ENCODE measurements around the gene FDXR. TPM values are rescaled to one million over a fixed set of nuclear protein-coding genes. Genes with fewer than 3 reads are reported as not detected.
A peak's percentile ranks its signal among the peaks of the same experiment; 100 is the strongest.
"Not testable (repeated sequence)": the region's sequence is repeated elsewhere in the genome, so short reads cannot be mapped to it uniquely, and the experiment has no call there.

The FDXR gene, protein sequence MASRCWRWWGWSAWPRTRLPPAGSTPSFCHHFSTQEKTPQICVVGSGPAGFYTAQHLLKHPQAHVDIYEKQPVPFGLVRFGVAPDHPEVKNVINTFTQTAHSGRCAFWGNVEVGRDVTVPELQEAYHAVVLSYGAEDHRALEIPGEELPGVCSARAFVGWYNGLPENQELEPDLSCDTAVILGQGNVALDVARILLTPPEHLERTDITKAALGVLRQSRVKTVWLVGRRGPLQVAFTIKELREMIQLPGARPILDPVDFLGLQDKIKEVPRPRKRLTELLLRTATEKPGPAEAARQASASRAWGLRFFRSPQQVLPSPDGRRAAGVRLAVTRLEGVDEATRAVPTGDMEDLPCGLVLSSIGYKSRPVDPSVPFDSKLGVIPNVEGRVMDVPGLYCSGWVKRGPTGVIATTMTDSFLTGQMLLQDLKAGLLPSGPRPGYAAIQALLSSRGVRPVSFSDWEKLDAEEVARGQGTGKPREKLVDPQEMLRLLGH
- total RNA-seq (ENCODE audit: insufficient read depth, low replicate concordance): 1.7 TPM

DNA sequence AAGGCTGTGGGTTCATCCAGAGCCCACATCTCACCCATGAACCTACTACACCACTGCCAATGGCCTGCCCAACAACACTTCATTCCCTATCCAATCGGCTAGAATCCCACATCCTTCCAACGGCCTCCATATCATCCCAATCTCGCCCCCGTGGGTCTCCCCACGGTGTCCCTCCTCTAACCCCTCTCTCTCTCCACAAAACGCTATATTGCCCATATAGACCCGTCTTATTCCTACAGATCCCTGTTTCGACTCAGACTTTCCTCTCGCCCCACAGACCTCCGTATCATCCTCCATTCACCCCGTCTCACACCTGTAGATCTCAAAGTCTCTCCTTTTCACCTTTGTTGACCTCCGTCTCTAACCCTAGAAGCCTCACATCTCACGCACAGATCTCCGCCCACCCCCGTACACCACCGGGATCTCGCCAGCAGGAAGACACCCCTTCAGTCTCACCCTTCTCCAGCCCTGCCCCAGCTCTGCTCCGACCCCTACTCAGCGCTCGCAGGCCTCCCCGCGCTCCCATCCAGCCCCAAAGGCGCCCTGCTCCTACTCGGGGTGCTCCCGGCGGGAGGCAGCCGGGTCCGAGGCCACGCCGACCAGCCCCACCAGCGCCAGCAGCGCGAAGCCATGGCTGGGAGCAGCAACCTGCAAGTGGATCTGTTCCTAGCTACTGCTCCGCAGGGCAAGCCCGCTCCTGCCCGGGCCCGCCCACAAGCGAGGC, at the start of gene FDXR:
TSS of gene FDXR (minus strand) at position 682 of the 724 bp plus-strand sequence. CDS start at position 632, 50 bp downstream.
- no peak for DNase-seq (ENCODE audit: low spot score)

GRCh38 chr17:74922172-74922571, 49.4 kb upstream of the FDXR start:
- DNase-seq (ENCODE audit: low spot score): no peak

- DNase-seq (ENCODE audit: low spot score): no peak
Measured at GRCh38 chr17:74921769-74922168, 49.0 kb upstream of the FDXR start.

DNA sequence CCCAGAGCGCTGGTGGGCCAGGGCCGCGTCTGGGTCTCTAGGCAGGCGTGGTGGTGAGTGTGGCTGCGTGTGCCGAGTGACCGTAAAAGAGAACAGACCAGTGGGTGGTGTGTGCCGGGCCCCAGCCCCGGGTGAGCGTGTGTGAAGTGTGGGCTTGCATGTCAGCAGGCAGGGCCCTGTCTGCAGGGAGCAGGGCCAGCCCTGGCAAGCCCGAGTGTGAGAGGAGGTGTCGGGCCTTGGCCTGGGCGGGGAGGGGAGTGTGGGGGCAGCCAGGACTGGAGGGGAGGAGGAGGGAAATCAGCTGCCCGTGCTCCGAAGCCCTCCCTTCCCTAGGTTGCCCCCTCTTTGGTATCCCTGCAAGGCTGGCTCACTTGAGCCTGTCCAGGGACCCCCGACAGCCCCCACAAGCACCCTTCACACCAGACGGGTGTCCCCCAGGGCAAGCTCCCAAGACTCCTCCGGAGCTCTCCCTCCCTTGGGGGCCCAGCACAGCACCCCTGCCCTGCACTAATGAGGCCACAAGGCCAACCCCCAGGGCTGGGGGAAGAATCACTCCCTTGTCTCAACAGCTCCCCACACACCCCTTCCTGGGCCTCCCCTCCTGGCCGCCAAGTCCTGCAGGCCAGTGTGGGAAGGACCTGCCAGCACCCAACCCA, 48.4 kb upstream of the FDXR start:
- peak; percentile 37 for DNase-seq (ENCODE audit: low spot score)

- no peak for DNase-seq (ENCODE audit: low spot score)
Measured at GRCh38 chr17:74920642-74921025, 47.8 kb upstream of the FDXR start.

- no peak for DNase-seq (ENCODE audit: low spot score)
Measured at GRCh38 chr17:74920306-74920620, 47.5 kb upstream of the FDXR start.

GRCh38 chr17:74919440-74920305, 46.9 kb upstream of the FDXR start:
- DNase-seq (ENCODE audit: low spot score): no peak

GRCh38 chr17:74918906-74919305, 46.1 kb upstream of the FDXR start:
- DNase-seq (ENCODE audit: low spot score): no peak

DNA sequence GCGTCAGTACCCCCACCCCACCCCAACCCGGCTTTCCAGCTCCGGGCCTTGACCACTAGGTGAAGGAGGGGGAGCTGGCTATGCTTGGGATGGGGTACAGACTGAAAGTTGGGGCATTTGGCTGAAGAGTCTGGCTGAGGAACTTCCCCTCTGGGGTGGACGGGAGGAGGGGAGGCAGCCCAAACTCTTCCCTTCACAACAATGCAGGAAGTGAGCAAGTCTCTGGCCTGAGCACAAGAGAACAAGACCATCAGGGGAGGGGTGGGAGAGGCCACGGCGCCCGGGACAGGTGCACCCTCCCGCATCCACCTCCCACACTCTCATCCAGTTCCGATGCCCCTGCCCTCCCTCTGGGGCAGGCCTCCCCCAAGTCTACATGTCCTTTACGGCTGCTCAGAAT, 44.6 kb upstream of the FDXR start:
- no peak for DNase-seq (ENCODE audit: low spot score)

DNA sequence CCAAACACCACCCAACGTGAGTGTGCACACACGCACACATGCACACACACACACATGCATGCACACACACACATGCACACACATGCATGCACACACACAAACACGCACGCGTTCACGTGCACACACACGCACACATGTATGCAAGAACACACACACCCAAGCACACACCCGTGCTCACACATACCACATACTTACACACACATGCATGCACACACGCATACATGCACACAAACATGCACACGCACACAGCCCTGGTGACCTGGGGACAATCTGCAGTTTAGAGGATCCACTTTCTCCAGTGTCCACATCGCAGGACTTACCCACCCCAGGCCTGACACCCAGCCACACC, 44.0 kb upstream of the FDXR start:
- no peak for DNase-seq (ENCODE audit: low spot score)

DNA sequence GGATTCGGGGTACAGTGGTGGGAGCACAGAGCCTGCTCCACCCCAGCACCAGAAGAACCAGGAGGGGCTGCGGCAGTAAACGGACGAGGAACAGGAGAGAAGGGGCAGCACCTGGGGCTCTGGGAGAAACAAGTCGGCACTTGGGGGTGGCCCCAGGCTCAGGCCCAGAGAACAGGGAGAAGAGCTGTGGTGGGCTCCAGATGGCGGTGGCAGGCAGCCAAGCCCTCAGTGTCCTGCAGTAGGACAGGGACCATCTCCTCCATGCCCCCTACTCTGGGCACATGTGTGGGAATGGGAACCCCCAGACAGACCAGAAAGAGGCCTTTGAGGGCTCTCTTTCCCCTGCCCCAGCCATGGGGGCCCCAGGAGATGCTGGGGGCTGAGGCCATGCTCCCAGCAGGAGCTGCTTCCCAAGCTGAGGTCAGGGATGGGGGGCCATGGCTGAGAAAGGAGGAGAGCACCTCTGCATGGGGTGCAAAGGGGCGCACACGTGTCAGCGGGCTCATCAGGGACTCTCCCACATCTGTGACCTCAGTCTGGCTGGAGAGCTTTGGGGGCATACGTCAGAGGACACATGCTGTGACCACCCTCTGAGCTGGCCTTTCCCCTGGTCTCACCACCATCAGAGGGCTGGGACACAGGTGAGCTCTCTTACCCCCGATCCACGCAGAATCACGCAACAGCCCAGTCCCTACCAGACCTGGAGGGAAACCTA, 43.5 kb upstream of the FDXR start:
- DNase-seq (ENCODE audit: low spot score): no peak

GRCh38 chr17:74911423-74911822, 38.6 kb upstream of the FDXR start:
- not testable (repeated sequence) for DNase-seq (ENCODE audit: low spot score)

GRCh38 chr17:74909097-74909496, 36.3 kb upstream of the FDXR start:
- DNase-seq (ENCODE audit: low spot score): not testable (repeated sequence)

DNA sequence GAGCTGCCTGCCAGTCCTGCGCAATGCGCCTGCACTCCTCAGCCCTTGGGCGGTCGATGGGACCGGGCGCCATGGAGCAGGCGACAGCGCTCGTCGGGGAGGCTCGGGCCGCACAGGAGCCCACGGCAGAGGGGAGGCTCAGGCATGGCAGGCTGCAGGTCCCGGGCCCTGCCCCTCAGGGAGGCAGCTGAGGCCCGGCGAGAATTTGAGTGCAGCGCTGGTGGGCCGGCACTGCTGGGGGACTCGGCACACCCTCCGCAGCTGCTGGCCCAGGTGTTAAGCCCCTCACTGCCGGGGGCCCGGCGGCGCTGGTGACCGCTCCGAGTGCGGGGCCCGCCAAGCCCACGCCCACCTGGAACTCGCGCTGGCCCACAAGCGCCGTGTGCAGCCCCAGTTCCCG, 34.2 kb upstream of the FDXR start:
- DNase-seq (ENCODE audit: low spot score): no peak

DNA sequence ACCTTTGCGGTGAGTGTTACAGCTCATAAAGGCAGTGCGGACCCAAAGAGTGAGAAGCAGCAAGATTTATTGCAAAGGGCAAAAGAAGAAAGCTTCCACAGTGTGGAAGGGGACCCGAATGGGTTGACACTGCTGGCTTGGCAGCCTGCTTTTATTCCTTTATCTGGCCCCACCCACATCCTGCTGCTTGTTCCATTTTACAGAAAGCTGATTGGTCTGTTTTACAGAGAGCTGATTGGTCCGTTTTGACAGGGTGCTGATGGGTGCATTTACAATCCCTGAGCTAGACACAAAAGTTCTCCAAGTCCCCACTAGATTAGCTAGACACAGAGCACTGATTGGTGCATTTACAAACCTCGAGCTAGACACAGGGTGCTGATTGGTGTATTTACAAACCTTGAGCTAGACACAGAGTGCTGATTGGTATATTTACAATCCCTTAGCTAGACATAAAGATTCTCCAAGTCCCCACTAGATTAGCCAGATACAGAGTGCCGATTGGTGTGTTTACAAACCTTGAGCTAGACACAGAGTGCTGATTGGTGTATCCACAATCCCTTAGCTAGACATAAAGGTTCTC, 33.5 kb upstream of the FDXR start:
- not testable (repeated sequence) for DNase-seq (ENCODE audit: low spot score)

DNA sequence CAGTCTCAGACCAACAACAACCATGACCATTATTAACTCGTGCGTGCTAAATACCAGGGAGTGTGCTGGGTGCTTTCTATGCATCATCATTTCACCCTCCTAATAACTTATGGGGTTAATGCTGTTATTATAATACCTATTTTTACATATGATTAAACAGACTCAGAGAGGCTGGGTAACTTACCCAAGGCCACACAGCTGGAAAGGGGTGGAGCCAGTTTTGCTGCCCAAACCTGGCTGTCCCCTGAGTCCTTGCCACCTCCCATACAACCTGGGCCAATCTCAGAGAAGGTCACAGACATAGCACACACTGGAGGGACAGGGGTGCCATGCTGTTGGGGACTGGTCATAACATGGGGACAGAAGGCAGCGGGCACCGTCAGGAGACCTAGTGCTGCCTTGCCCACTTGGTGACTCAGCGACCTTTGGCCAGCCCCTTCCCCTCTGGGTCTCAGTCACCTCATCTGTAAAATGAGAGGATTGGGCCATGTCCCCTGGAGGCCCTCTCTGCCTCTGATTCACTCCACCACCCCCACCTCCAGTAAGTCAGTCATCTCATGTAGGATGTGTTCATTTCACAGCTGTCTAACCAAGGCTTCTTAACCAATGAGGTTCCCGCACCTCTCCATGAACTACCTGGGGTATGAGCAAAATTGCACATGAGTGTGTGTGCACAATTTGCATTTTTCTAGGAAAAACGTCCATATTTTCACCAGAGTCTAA, 32.1 kb upstream of the FDXR start:
- DNase-seq (ENCODE audit: low spot score): no peak

GRCh38 chr17:74903671-74904070, 30.9 kb upstream of the FDXR start:
- no peak for DNase-seq (ENCODE audit: low spot score)

DNA sequence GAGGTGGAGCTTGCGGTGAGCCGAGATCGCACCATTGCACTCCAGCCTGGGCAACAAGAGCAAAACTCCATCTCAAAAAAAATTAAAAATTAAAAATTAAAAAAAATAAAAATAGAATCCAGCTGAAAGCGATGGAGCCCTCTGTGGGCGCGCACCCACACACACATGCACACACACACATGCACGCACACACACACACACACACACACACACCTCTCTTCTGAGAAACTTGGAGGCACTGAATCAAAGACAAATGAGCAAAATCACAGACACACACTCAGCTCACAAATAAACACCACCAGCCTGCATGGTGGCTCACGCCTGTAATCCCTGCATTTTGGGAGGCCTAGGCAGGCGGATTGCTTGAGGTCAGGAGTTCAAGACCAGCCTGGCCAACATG, 30.2 kb upstream of the FDXR start:
- DNase-seq (ENCODE audit: low spot score): no peak

DNA sequence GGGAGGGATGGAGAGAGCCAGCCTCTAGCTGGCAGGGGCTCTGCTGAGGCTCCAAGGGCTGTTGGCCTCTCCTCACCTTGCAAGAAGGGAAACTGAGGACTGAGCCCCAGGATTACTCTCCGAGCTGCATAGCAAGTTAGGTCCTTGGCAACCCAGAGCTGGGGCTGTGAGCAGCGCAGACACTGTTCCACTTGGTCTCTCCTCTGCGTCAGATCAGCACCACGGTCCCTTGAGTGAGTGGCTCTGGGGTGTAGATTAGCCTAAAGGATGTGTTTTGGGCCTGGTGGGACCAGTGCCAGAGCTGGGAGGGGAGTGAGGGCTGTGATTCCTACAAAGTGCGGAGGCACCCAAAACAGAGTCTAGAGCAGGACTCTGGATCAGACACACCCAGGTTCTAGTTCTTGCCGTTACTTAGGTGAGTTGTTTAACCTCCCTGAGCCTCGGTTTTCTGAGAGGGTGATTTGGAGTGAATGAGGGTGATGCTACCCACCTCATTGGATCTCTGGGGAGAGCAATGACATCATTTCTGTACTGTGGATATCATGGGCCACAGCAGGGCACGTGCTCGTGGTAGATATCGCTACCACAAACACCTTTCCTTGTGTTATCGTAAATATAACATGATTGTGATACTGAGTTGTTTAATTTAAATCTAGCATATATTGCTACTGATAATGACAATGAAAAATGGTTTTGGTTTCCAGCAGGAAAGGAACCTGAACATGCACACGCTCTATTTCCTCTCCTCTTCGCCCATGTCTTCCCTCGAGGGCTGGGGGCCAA, 28.8 kb upstream of the FDXR start:
- no peak for DNase-seq (ENCODE audit: low spot score)
